Naive thymus-derived CD8-positive, alpha-beta T cell (primary cell): Measurements from ENCODE around the gene ROR1. TPM values are rescaled to one million over a fixed set of nuclear protein-coding genes. Genes with fewer than 3 reads are reported as not detected.

ENCODE experiments used
- ATAC-seq, 2 donors: fragments of 150-1000 bp; cut with Tn5 transposase in 1 of 2; sonication (Bioruptor Pico), chemical (Tn5 transposase) in 1 of 2; 1 replicate in 1 of 2; 2 replicates in 1 of 2; pipeline ENCODE4 v1.10.0; 2021; ENCODE audit warnings: mild to moderate bottlenecking in 2 of 2, moderate library complexity in 2 of 2
- POLR2A ChIA-PET: fragments of 350-600 bp; sonication (Branson Sonifier 250); formaldehyde crosslinking; loops from one replicate; lab custom pipeline; 2021; ENCODE audit warnings: antibody characterized with exemption; lab: Charles Lee
- DNase-seq, 10 donors: peaks; one replicate each; pipeline versions ENCODE4 v3.0.0 to v3.0.0-alpha.2; 2020 to 2022
- H3K27ac Mint-ChIP-seq, 10 donors: one replicate each; pipeline ENCODE4 v1.8.0; 2020 to 2022; ENCODE audit warnings: mild to moderate bottlenecking in 10 of 10, mixed read lengths in 10 of 10, moderate library complexity in 4 of 10, inconsistent platforms in 1 of 10
- H3K27me3 Mint-ChIP-seq, 5 donors: one replicate each; pipeline ENCODE4 v1.8.0; 2021 to 2022; ENCODE audit warnings: mixed read lengths in 5 of 5
- H3K36me3 Mint-ChIP-seq, 3 donors: one replicate each; pipeline ENCODE4 v1.8.0; 2020 to 2022; ENCODE audit warnings: mixed read lengths in 3 of 3, mild to moderate bottlenecking in 2 of 3, inconsistent platforms in 1 of 3
- H3K4me1 Mint-ChIP-seq, 4 donors: one replicate each; pipeline ENCODE4 v1.8.0; 2021 to 2022; ENCODE audit warnings: mixed read lengths in 4 of 4
- H3K4me3 Mint-ChIP-seq, 10 donors: one replicate each; pipeline ENCODE4 v1.8.0; 2020 to 2022; ENCODE audit warnings: mild to moderate bottlenecking in 10 of 10, mixed read lengths in 10 of 10, moderate library complexity in 6 of 10, inconsistent platforms in 1 of 10
- H3K9me3 Mint-ChIP-seq, 9 donors: one replicate each; pipeline ENCODE4 v1.8.0; 2020 to 2022; ENCODE audit warnings: mixed read lengths in 9 of 9, mild to moderate bottlenecking in 3 of 9, inconsistent platforms in 1 of 9, moderate library complexity in 1 of 9
- polyA plus RNA-seq, 3 donors: library from polyadenylated mRNA; unstranded; fragments of 300-500 nt; fragmentation: Illumina TruSeq; gene quantifications; one replicate each; pipeline ENCODE4 v1.2.3, GENCODE V29; 2021
- total RNA-seq, 8 experiments: library from RNA in 2 of 8; stranded (reverse) in 2 of 8; gene quantifications; one replicate each; pipeline ENCODE4 v1.2.3 and lab custom pipeline; 2021 to 2026

The ROR1 gene
- total and polyA plus RNA-seq, 5 experiments from 2014 or later = 0.44 to 0.80 TPM; not detected in 3

DNA sequence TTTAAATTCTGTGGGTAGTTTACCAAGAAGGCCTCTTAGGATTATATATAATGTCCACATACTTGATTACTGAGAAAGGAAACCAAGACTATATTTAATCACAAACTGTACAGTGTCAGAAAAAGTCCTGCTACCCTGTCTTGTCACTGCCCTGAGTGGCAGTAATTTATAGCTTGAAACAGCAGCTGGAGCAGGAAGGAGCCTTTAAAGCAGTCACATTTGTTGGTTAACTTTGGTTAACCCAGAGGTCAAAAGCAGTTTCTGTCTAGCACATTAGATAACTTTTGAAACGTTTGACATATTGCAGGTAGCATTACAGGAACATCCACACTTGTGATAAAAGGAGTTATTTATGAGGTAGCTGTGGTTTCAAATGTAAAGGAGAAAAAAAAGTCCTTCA lies 161.7 kb downstream of the ROR1 start:
- H3K9me3 Mint-ChIP-seq = no peaks in the 10 kb centered on the region

GRCh38 chr1:63936276-63936675 lies 162.5 kb downstream of the ROR1 start:
- H3K4me1 Mint-ChIP-seq = peaks cover 0 to 5% (median 0%) of the 10 kb centered on the region in 4 donors
- no peak for ATAC-seq
- POLR2A ChIA-PET = no interaction called here
- H3K9me3 Mint-ChIP-seq = no peaks in the 10 kb centered on the region
- no peak for DNase-seq
- H3K27ac Mint-ChIP-seq = no peak overlapping the region
- H3K27me3 Mint-ChIP-seq = peaks cover 0 to 2% (median 0%) of the 10 kb centered on the region in 5 donors
- no peak overlapping the region for H3K4me3 Mint-ChIP-seq
- no peaks in the 10 kb centered on the region for H3K36me3 Mint-ChIP-seq

More for the DNA sequence above, 161.7 kb downstream of the ROR1 start:
- no peak overlapping the region for H3K27ac Mint-ChIP-seq
- POLR2A ChIA-PET = no interaction called here
- no peak overlapping the region for H3K4me3 Mint-ChIP-seq
- peaks cover 0 to 2% (median 0%) of the 10 kb centered on the region in 5 donors for H3K27me3 Mint-ChIP-seq
- H3K4me1 Mint-ChIP-seq = peaks cover 0 to 5% (median 0%) of the 10 kb centered on the region in 4 donors
- ATAC-seq (no peak), DNase-seq (no peak)
- H3K36me3 Mint-ChIP-seq = no peaks in the 10 kb centered on the region

DNA sequence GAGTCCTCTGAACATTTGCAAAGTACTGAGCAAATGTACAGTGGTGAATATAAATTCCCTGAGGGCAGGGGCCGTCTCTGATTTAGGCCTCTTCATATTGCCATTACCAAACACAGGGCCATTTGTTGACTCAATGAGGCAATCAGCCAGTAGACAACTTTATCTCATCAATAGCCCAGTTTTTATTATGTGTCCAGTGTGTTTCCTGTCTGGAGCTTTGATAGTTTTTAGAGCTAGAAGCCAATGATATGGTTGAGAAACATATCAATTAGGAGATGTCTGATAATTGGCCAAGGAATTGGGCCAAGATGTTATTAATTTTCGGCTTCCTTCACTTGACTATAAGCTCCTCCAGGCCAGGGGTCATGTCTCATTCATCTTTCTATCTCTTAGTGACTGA lies 163.0 kb downstream of the ROR1 start:
- ATAC-seq (no peak), DNase-seq (no peak)
- Mint-ChIP-seq H3K4me3 (no peak overlapping the region), H3K9me3 (no peaks in the 10 kb centered on the region), H3K36me3 (no peaks in the 10 kb centered on the region), H3K27ac (no peak overlapping the region), H3K4me1 (peaks cover 0 to 5% (median 0%) of the 10 kb centered on the region in 4 donors), H3K27me3 (peaks cover 0 to 2% (median 0%) of the 10 kb centered on the region in 5 donors)
- POLR2A ChIA-PET = no interaction called here

- POLR2A ChIA-PET = no interaction called here
Measured at GRCh38 chr1:63937461-63938022, 163.7 kb downstream of the ROR1 start.

DNA sequence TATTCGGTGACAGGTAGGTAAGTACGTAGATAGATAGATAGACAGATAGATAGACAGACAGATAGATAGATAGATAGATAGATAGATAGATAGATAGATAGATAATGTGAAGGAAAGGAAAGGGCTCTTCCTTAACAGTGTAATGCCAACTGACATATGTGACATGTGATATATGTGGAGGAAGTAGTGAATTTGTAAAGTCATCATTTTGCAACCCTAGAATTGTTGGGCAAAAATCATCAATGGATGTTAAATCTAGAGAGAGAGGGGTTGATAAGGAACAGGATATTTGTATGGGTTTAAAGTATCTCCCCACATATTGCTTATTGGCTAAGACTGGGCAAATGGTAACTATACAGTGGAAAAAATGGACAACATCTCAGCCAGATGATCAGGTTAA lies 166.6 kb downstream of the ROR1 start:
- Mint-ChIP-seq H3K4me1 (peaks cover 0 to 5% (median 0%) of the 10 kb centered on the region in 4 donors), H3K27ac (no peak overlapping the region), H3K27me3 (peaks cover 0 to 7% (median 3%) of the 10 kb centered on the region in 5 donors), H3K36me3 (no peaks in the 10 kb centered on the region), H3K4me3 (no peak overlapping the region), H3K9me3 (no peaks in the 10 kb centered on the region)
- POLR2A ChIA-PET = no interaction called here
- no peak for ATAC-seq
- DNase-seq = no peak

More at GRCh38 chr1:63937461-63938022, 163.7 kb downstream of the ROR1 start:
- H3K27me3 Mint-ChIP-seq = peaks cover 0 to 2% (median 0%) of the 10 kb centered on the region in 5 donors
- ATAC-seq (no peak), DNase-seq (no peak)
- H3K4me3 Mint-ChIP-seq = no peak overlapping the region
- H3K36me3 Mint-ChIP-seq = no peaks in the 10 kb centered on the region
- no peaks in the 10 kb centered on the region for H3K9me3 Mint-ChIP-seq
- H3K4me1 Mint-ChIP-seq = peaks cover 0 to 5% (median 0%) of the 10 kb centered on the region in 4 donors
- no peak overlapping the region for H3K27ac Mint-ChIP-seq

DNA sequence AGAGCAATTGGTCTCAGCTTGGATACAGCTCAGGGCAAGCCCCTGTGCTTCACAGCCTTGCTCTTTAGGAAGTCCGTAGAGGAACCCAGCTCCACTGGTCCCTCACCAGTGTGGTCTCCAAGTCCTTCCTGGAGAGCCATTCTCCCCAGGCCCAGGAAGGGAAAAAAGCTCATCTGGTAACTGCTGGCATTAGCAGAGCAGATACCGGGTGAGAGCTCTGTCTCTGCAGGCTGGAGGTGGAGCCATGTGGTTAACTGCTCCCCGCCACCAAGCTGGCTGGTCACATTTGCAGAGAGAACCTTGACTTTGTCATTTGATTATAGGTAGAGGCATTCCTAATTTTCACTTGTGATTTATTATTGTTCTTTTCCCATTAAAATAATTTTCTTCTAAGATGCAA lies 169.6 kb downstream of the ROR1 start:
- Mint-ChIP-seq H3K4me1 (no peaks in the 10 kb centered on the region), H3K4me3 (no peak overlapping the region), H3K27ac (no peak overlapping the region), H3K9me3 (no peaks in the 10 kb centered on the region), H3K36me3 (no peaks in the 10 kb centered on the region), H3K27me3 (peaks cover 0 to 7% (median 3%) of the 10 kb centered on the region in 5 donors)
- no peak for ATAC-seq
- POLR2A ChIA-PET = no interaction called here
- no peak for DNase-seq

GRCh38 chr1:63945943-63946342 lies 172.1 kb downstream of the ROR1 start:
- no peaks in the 10 kb centered on the region for H3K4me1 Mint-ChIP-seq
- POLR2A ChIA-PET = no interaction called here
- H3K4me3 Mint-ChIP-seq = no peak overlapping the region
- no peak overlapping the region for H3K27ac Mint-ChIP-seq
- DNase-seq = no peak
- no peak for ATAC-seq
- no peaks in the 10 kb centered on the region for H3K9me3 Mint-ChIP-seq
- no peaks in the 10 kb centered on the region for H3K36me3 Mint-ChIP-seq
- H3K27me3 Mint-ChIP-seq = peaks cover 0 to 7% (median 1%) of the 10 kb centered on the region in 5 donors

- Mint-ChIP-seq H3K9me3 (peaks cover 0 to 3% (median 0%) of the 10 kb centered on the region in 9 donors), H3K4me1 (no peaks in the 10 kb centered on the region), H3K27me3 (peaks cover 0 to 8% (median 1%) of the 10 kb centered on the region in 5 donors), H3K27ac (no peak overlapping the region), H3K4me3 (no peak overlapping the region), H3K36me3 (no peaks in the 10 kb centered on the region)
- no peak for DNase-seq
- POLR2A ChIA-PET = no interaction called here
- ATAC-seq = no peak
Measured at GRCh38 chr1:63946866-63947491, 173.2 kb downstream of the ROR1 start.

DNA sequence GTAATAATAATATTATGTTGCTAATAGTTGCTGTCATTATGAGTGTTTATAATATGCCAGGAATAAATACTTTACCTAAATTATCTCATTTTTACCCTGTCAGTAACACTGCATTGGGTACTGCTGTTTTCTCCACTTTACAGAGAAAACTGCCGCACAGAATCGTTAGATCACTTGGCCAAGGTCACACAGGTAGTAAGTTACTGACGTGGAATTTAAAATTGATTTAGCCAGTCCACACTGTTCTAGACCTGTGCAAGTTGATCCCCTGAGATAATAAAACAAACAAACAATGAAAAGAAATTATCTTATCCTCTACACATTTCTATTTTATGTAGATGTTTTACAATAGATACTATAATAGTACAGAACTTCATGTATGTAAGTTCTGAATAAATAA lies 174.1 kb downstream of the ROR1 start:
- ATAC-seq (no peak), DNase-seq (no peak)
- Mint-ChIP-seq H3K4me1 (no peaks in the 10 kb centered on the region), H3K27me3 (peaks cover 0 to 11% (median 1%) of the 10 kb centered on the region in 5 donors), H3K36me3 (no peaks in the 10 kb centered on the region), H3K9me3 (peaks cover 0 to 4% (median 0%) of the 10 kb centered on the region in 9 donors), H3K27ac (no peak overlapping the region), H3K4me3 (no peak overlapping the region)
- POLR2A ChIA-PET = no interaction called here

- POLR2A ChIA-PET = no interaction called here
- no peak overlapping the region for H3K27ac Mint-ChIP-seq
- peaks cover 0 to 18% (median 9%) of the 10 kb centered on the region in 9 donors for H3K9me3 Mint-ChIP-seq
- H3K4me1 Mint-ChIP-seq = no peaks in the 10 kb centered on the region
- ATAC-seq (no peak), DNase-seq (no peak)
- H3K27me3 Mint-ChIP-seq = peaks cover 0 to 12% (median 2%) of the 10 kb centered on the region in 5 donors
- H3K36me3 Mint-ChIP-seq = peaks cover 0 to 2% (median 0%) of the 10 kb centered on the region in 3 donors
- no peak overlapping the region for H3K4me3 Mint-ChIP-seq
Measured at GRCh38 chr1:63950023-63950422, 176.2 kb downstream of the ROR1 start.

DNA sequence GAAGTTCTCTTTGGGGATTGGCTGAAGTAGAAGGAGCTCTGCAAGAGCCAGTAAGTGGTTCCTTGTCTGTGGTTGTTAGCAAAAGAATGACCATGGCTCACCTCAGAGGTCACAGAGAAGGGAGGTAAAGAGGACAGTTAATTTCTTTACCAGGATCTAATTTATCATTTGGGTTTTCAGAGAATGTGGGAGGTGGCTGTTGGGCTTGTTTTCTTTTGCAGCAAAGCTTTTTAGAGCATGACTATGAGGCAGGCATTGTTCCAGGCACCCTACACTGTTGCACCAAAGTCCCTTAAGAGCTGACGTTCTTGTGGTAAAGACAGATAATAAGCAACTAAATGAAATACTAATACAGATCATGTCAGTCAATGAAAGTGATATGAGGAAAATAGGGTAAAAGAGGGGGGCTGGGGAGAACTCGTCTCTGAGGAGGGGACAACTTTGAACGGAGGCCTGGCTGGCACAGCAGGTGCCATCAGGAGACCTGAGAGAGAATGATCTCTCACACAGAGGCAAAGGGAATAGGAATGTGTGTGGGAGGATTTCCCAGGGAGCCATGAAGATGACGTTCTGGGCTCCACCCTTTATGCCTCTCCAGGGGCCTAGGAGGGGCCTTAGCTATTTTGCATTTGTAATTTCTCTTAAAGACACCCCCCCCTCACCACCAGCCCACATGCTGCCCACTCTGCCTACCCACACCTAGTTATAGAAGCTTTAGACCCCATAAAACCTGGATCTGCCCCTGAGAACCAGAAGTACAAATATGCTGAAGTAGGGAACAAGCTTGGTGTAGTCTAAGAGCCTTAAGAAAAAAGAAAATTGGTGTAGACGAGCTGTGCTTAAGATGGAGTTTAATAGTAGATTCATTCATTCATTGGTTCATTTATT lies 177.5 kb downstream of the ROR1 start:
- Mint-ChIP-seq H3K36me3 (peaks cover 0 to 2% (median 0%) of the 10 kb centered on the region in 3 donors), H3K27me3 (peaks cover 0 to 19% (median 2%) of the 10 kb centered on the region in 5 donors), H3K4me1 (no peaks in the 10 kb centered on the region), H3K27ac (no peak overlapping the region), H3K9me3 (peaks cover 0 to 18% (median 9%) of the 10 kb centered on the region in 9 donors), H3K4me3 (no peak overlapping the region)
- POLR2A ChIA-PET = no interaction called here
- ATAC-seq (no peak), DNase-seq (no peak)

- Mint-ChIP-seq H3K27ac (no peak overlapping the region), H3K27me3 (peaks cover 0 to 19% (median 2%) of the 10 kb centered on the region in 5 donors), H3K9me3 (peaks cover 0 to 26% (median 15%) of the 10 kb centered on the region in 9 donors), H3K36me3 (peaks cover 0 to 4% (median 2%) of the 10 kb centered on the region in 3 donors), H3K4me1 (no peaks in the 10 kb centered on the region), H3K4me3 (no peak overlapping the region)
- DNase-seq = no peak
- ATAC-seq = no peak
- POLR2A ChIA-PET = no interaction called here
Measured at GRCh38 chr1:63954187-63954586, 180.4 kb downstream of the ROR1 start.
